Fibroblast of pulmonary artery (primary cell): ENCODE results near the gene VIPAS39.

Experiments used
- DNase-seq: peaks from one replicate; pipeline ENCODE4 v3.0.0-alpha.2; 2010; ENCODE audit warnings: low read depth
- H3K4me3 ChIP-seq: replicated peaks from 2 replicates; pipeline ENCODE4 v1.5.1; 2011; ENCODE audit warnings: low read depth, mild to moderate bottlenecking, control low read depth, low read length, moderate library complexity
- CTCF ChIP-seq: IDR thresholded peaks from 2 replicates; pipeline ENCODE4 v1.5.1; 2011; ENCODE audit warnings: mild to moderate bottlenecking, control low read depth, low read length, inconsistent platforms; ENCODE audit errors: missing control alignments

The VIPAS39 gene

DNA sequence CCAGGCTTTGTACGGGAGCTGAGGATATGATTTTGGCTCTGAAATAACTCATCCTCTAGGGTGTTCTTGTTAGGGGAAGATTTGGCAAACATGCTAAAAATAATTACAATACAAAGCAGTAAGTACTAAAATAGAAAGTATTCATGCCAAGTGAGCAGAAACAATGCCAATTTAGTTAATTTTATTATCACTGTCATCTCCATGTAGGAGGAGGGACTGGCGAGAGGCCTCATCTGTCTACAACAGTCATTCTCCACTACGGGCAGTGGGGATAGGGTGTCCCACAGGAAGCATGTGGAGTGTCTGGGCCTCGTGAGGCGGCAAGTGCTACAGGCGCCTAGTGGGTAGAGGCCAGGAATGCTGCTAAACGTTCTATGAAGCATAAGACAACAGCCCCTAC, 37.9 kb upstream of the VIPAS39 start:
- no peak for DNase-seq
- no peak for TF ChIP-seq CTCF
- H3K4me3 ChIP-seq: no peak overlapping the region

- DNase-seq: no peak
- H3K4me3 ChIP-seq: no peak overlapping the region
- no peak for TF ChIP-seq CTCF
Observed at GRCh38 chr14:77491056-77491455, 33.7 kb upstream of the VIPAS39 start.

GRCh38 chr14:77490347-77490986, 33.1 kb upstream of the VIPAS39 start:
- DNase-seq: no peak
- no peak for TF ChIP-seq CTCF
- no peak overlapping the region for H3K4me3 ChIP-seq

- no peak for TF ChIP-seq CTCF
- DNase-seq: no peak
- H3K4me3 ChIP-seq: no peak overlapping the region
Observed at GRCh38 chr14:77489041-77489440, 31.6 kb upstream of the VIPAS39 start.

GRCh38 chr14:77488558-77488957, 31.2 kb upstream of the VIPAS39 start:
- no peak for DNase-seq
- no peak for TF ChIP-seq CTCF
- no peak overlapping the region for H3K4me3 ChIP-seq

- DNase-seq: peak; percentile 26
- TF ChIP-seq CTCF: no peak
- H3K4me3 ChIP-seq: no peak overlapping the region
Observed at GRCh38 chr14:77485901-77486678, 28.7 kb upstream of the VIPAS39 start.
